Kidney epithelial cell (primary cell): ENCODE data around the gene CCDC86. TPM values are rescaled to one million over a fixed set of nuclear protein-coding genes. Genes with fewer than 3 reads are reported as not detected.

ENCODE experiments used
- DNase-seq: peaks from one replicate; pipeline ENCODE4 v3.0.0-alpha.2; 2010; ENCODE audit warnings: low read depth
- H3K27me3 ChIP-seq: 2 replicates; pipeline ENCODE4 v1.6.0; 2011; ENCODE audit warnings: low read length; ENCODE audit not compliant: control insufficient read depth, insufficient read depth
- H3K36me3 ChIP-seq: 2 replicates; pipeline ENCODE4 v1.5.1; 2011; ENCODE audit warnings: low read length; ENCODE audit not compliant: control insufficient read depth, insufficient read depth
- H3K4me3 ChIP-seq: 2 replicates; pipeline ENCODE4 v1.5.1; 2011; ENCODE audit warnings: low read depth, mild to moderate bottlenecking, control low read depth, low read length
- CTCF ChIP-seq: IDR thresholded peaks from 2 replicates; pipeline ENCODE4 v1.5.1; 2011; ENCODE audit warnings: mild to moderate bottlenecking, moderate library complexity, low read length, control low read depth, inconsistent platforms; ENCODE audit not compliant: insufficient read depth, poor library complexity, severe bottlenecking
- total RNA-seq: library from RNA; depleted of rRNA; stranded (reverse); fragments of >200 nt; gene quantifications from 2 replicates; pipeline ENCODE4 v1.2.3, GENCODE V29; 2015

CCDC86 gene
- total RNA-seq, 1 donor from 2014 or later = 53.6 TPM

- H3K27me3 ChIP-seq = no peaks in the 10 kb centered on the region
- no peak for TF ChIP-seq CTCF
- no peak overlapping the region for H3K4me3 ChIP-seq
- no peak for DNase-seq
- no peaks in the 10 kb centered on the region for H3K36me3 ChIP-seq
Observed at GRCh38 chr11:60862171-60862570, 20.3 kb downstream of the CCDC86 start.

GRCh38 chr11:60863550-60864521, 21.9 kb downstream of the CCDC86 start:
- no peaks in the 10 kb centered on the region for H3K36me3 ChIP-seq
- H3K4me3 ChIP-seq = no peak overlapping the region
- no peak for TF ChIP-seq CTCF
- no peak for DNase-seq
- no peaks in the 10 kb centered on the region for H3K27me3 ChIP-seq

GRCh38 chr11:60864856-60865513, 23.1 kb downstream of the CCDC86 start:
- H3K4me3 ChIP-seq = no peak overlapping the region
- no peaks in the 10 kb centered on the region for H3K36me3 ChIP-seq
- DNase-seq = no peak
- TF ChIP-seq CTCF = no peak
- H3K27me3 ChIP-seq = no peaks in the 10 kb centered on the region

- no peak within 1 kb of the TSS for H3K4me3 ChIP-seq
- TF ChIP-seq CTCF = no peak
Observed at GRCh38 chr11:60866911-60867870, 25.3 kb downstream of the CCDC86 start, which contains the start of gene ZP1. ZP1 (plus strand) TSS chr11:60867542; CDS start chr11:60867562, 20 bp downstream.

GRCh38 chr11:60867871-60868681, 26.2 kb downstream of the CCDC86 start:
- no peak for TF ChIP-seq CTCF
- Histone ChIP-seq H3K36me3 (no peaks in the 10 kb centered on the region), H3K4me3 (no peak overlapping the region), H3K27me3 (no peaks in the 10 kb centered on the region)
- DNase-seq = no peak

More at GRCh38 chr11:60866911-60867870, 25.3 kb downstream of the CCDC86 start, which contains the start of gene ZP1:
- H3K36me3 ChIP-seq = no peaks in the 10 kb centered on the region
- no peak for DNase-seq
- H3K27me3 ChIP-seq = no peaks in the 10 kb centered on the region
